ENCODE results near the gene TTC33.

TTC33 gene

DNA sequence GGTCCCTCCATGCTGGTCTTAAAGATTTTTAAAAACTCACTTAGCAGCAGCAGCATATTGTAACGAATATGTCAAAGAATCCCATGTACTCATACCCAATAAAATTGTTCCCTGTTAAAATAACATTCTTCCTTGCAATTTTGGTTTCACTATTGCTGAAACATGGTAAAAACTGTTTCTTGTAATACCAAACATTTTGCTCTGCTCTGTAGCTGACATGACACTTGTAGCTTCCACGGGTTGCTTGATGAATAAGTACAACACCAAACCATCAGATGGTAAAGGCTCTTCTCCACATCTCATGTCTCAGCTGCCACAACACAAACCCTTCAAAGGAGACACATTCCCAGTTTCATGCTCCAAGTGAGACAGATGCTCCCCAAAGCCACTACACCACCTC, 256.8 kb downstream of the TTC33 start:
- in situ Hi-C loops (cut with MboI; ENCODE audit: low sequenced_read_pairs, unreplicated experiment): no loop called here

DNA sequence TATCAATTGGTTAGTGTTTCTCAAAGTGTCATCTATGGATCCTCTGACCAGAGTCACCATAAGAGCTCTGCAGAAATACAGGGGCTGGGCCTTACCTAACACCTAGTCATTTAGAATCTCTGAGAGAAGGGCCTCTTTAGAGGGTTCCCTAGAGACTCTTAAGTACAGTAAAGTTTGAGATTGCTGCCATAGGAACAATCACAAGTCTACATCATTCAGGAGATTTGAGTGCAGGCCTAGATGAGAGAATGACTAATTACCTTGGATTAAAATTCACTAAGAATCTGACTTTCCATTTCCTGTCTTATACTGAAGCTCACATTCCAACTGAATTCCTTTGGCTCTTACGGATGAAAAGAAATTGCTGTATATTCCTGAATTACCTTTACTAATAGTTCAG, 258.2 kb downstream of the TTC33 start:
- in situ Hi-C loops (cut with MboI; ENCODE audit: low sequenced_read_pairs, unreplicated experiment): no loop called here
- DNase-seq (ENCODE audit: low spot score): no peak
- TF ChIP-seq, protein P1, sequence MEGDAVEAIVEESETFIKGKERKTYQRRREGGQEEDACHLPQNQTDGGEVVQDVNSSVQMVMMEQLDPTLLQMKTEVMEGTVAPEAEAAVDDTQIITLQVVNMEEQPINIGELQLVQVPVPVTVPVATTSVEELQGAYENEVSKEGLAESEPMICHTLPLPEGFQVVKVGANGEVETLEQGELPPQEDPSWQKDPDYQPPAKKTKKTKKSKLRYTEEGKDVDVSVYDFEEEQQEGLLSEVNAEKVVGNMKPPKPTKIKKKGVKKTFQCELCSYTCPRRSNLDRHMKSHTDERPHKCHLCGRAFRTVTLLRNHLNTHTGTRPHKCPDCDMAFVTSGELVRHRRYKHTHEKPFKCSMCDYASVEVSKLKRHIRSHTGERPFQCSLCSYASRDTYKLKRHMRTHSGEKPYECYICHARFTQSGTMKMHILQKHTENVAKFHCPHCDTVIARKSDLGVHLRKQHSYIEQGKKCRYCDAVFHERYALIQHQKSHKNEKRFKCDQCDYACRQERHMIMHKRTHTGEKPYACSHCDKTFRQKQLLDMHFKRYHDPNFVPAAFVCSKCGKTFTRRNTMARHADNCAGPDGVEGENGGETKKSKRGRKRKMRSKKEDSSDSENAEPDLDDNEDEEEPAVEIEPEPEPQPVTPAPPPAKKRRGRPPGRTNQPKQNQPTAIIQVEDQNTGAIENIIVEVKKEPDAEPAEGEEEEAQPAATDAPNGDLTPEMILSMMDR (IDR thresholded peaks at IDR 0.05; ENCODE audit: borderline replicate concordance, control extremely low read depth, extremely low read depth, insufficient read depth, missing control alignments): no peak

More for the DNA sequence above, 256.8 kb downstream of the TTC33 start:
- no peak for DNase-seq (ENCODE audit: low spot score)
- TF ChIP-seq, protein P1 (IDR thresholded peaks at IDR 0.05; ENCODE audit: borderline replicate concordance, control extremely low read depth, extremely low read depth, insufficient read depth, missing control alignments): no peak

DNA sequence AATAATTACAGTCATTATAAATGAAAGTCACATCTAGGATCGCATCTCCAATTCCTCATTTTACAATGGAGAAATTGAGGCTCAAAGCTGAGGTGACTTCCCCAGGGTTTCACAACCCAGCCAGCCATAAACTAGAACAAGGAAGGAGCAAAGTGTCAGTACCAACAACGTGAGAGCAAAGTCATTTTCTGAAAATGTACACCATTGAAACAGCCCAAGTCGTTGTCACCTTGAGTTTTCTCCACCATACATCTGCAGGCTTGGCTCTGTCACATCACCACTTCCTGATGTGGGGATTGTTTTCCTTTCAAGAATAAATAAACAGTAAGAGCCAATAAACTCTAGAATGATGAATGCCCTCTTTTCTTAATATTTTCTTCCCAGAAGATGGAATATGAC, 260.5 kb downstream of the TTC33 start:
- no peak for DNase-seq (ENCODE audit: low spot score)
- TF ChIP-seq, protein P1 (IDR thresholded peaks at IDR 0.05; ENCODE audit: borderline replicate concordance, control extremely low read depth, extremely low read depth, insufficient read depth, missing control alignments): no peak
- in situ Hi-C loops (cut with MboI; ENCODE audit: low sequenced_read_pairs, unreplicated experiment): no loop called here

DNA sequence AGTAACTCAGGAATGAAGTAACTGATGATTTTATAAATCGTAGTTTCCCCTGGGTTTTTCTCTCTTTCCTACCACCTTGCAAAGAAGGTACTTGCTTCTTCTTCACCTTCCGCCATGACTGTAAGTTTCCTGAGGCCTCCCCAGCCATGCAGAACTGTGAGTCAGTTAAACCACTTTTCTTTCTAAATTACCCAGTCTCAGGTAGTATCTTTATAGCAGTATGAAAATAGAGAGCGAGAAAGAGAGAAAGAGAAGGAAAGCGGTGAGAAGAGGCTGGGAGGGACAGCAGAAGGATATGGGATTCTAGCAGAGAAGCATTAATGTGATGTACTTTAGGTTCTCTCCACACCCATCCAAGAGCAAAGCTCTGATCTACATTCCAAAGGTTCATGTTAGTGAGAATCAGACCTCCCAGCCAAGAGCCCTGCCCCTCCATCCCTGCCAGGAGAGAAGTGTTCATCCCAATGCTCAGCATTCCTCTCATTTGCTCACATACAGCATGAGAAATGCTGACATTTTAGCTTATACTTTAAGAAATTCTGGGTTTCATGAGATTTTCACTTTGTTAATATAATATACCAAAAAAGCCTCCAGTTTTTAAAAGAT, 261.0 kb downstream of the TTC33 start:
- TF ChIP-seq, protein P1 (IDR thresholded peaks at IDR 0.05; ENCODE audit: borderline replicate concordance, control extremely low read depth, extremely low read depth, insufficient read depth, missing control alignments): no peak
- DNase-seq (ENCODE audit: low spot score): no peak
- in situ Hi-C loops (cut with MboI; ENCODE audit: low sequenced_read_pairs, unreplicated experiment): no loop called here

DNA sequence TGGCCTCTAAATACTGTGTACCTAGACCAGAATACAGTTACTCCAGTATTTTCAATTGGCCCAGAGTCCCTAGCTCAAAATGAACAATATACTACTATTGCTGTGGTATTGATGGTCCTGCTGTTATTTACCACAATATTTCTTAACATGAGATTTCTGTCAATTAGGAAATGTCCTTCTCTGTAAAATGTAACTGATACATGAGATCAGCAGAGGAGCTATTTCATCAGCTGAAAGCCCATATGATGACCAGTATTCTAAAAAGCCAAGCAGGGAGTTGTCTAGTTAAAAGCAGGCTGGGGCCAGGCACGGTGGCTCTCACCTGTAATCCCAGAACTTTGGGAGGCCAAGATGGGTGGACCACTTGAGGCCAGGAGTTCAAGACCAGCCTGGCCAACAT, 263.7 kb downstream of the TTC33 start:
- DNase-seq (ENCODE audit: low spot score): no peak
- in situ Hi-C loops (cut with MboI; ENCODE audit: low sequenced_read_pairs, unreplicated experiment): no loop called here
- TF ChIP-seq, protein P1 (IDR thresholded peaks at IDR 0.05; ENCODE audit: borderline replicate concordance, control extremely low read depth, extremely low read depth, insufficient read depth, missing control alignments): no peak

DNA sequence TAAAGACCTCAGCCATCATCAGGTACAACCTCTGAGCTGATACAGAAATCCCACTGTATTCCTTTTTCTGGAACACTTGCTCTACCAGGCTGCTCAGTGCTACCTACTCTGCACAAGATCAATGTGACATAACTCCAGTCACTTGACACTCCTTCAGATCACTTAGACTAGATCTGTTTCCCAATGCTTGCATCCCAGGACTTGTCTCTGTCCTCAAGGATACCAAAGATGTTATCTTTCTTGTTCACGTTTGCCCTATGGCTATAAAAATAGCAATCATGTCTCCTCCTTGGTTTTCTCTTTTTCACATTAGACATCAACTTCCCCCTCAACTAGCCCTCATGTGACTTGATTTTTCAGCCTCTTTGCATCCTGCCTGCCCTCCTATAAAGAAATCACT, 264.1 kb downstream of the TTC33 start:
- TF ChIP-seq, protein P1 (IDR thresholded peaks at IDR 0.05; ENCODE audit: borderline replicate concordance, control extremely low read depth, extremely low read depth, insufficient read depth, missing control alignments): no peak
- no peak for DNase-seq (ENCODE audit: low spot score)
- in situ Hi-C loops (cut with MboI; ENCODE audit: low sequenced_read_pairs, unreplicated experiment): no loop called here

Measured in GM13976 (cell line).